Upper lobe of right lung (tissue), 1 donor: Measurements from ENCODE around the gene SGSH. TPM values are rescaled to one million over a fixed set of nuclear protein-coding genes. Genes with fewer than 3 reads are reported as not detected.

Experiments
- ATAC-seq: fragments of 200-7000 bp; cut with Tn5 transposase; one replicate; pipeline ENCODE4 v1.9.1; 2020; ENCODE audit warnings: mild to moderate bottlenecking, moderate library complexity
- DNase-seq: peaks from one replicate; pipeline ENCODE4 v3.0.0-alpha.2; 2020
- H3K27ac ChIP-seq: fragments of 200-600 bp; one replicate; pipeline ENCODE4 v1.8.0; 2022
- H3K27me3 ChIP-seq: fragments of 200-600 bp; one replicate; pipeline ENCODE4 v1.8.0; 2022; ENCODE audit warnings: mild to moderate bottlenecking
- H3K36me3 ChIP-seq: fragments of 200-600 bp; one replicate; pipeline ENCODE4 v1.8.0; 2022
- H3K4me1 ChIP-seq: fragments of 200-600 bp; one replicate; pipeline ENCODE4 v1.8.0; 2022
- H3K4me3 ChIP-seq: fragments of 200-600 bp; one replicate; pipeline ENCODE4 v1.8.0; 2022; ENCODE audit warnings: mild to moderate bottlenecking
- H3K9me3 ChIP-seq: fragments of 200-600 bp; one replicate; pipeline ENCODE4 v1.8.0; 2022
- CTCF ChIP-seq: fragments of 200-600 bp; IDR thresholded peaks from one replicate; pipeline ENCODE4 v1.8.0; 2022; ENCODE audit warnings: antibody characterized with exemption
- intact Hi-C: fragments of 100-400 bp; cut with DNase I; formaldehyde crosslinking; loops from one replicate; pipeline ENCODE4 v1.11.0; 2022
- total RNA-seq: library from RNA; stranded (reverse); fragmentation: NEBNext Ultra II Directional; extraction: Animal tissue kit (Norgen Biotek cat#: 25700); gene quantifications from one replicate; pipeline ENCODE4 v1.2.1, GENCODE V29; 2021
- donor health status: DM: no; HTN: yes; CAD: no; lungs with severe emphysema.

SGSH gene
- total RNA-seq, 1 donor from 2014 or later, result 59.8 TPM

- TF ChIP-seq CTCF, result no peak
- intact Hi-C loops, result no loop called here
Observed at GRCh38 chr17:80182845-80183223, 37.3 kb downstream of the SGSH start.

GRCh38 chr17:80182118-80182844 is 37.9 kb downstream of the SGSH start:
- TF ChIP-seq CTCF, result no peak

More at GRCh38 chr17:80182845-80183223, 37.3 kb downstream of the SGSH start:
- H3K36me3 ChIP-seq, result no peaks in the 10 kb centered on the region
- H3K9me3 ChIP-seq, result no peaks in the 10 kb centered on the region
- H3K27ac ChIP-seq, result no peak overlapping the region
- ATAC-seq (no peak), DNase-seq (no peak)
- H3K27me3 ChIP-seq, result no peaks in the 10 kb centered on the region
- H3K4me3 ChIP-seq, result no peak overlapping the region
- H3K4me1 ChIP-seq, result peaks cover 10% of the 10 kb centered on the region

GRCh38 chr17:80181431-80181830 is 38.7 kb downstream of the SGSH start:
- Histone ChIP-seq H3K4me1 (no peaks in the 10 kb centered on the region), H3K36me3 (no peaks in the 10 kb centered on the region), H3K4me3 (no peak overlapping the region), H3K27ac (no peak overlapping the region), H3K27me3 (no peaks in the 10 kb centered on the region), H3K9me3 (no peaks in the 10 kb centered on the region)
- intact Hi-C loops, result no loop called here
- TF ChIP-seq CTCF, result no peak
- DNase-seq (no peak), ATAC-seq (no peak)

More at GRCh38 chr17:80182118-80182844, 37.9 kb downstream of the SGSH start:
- intact Hi-C loops, result no loop called here
- Histone ChIP-seq H3K36me3 (no peaks in the 10 kb centered on the region), H3K27me3 (no peaks in the 10 kb centered on the region), H3K4me1 (peaks cover 4% of the 10 kb centered on the region), H3K4me3 (no peak overlapping the region), H3K27ac (no peak overlapping the region), H3K9me3 (no peaks in the 10 kb centered on the region)
- ATAC-seq (no peak), DNase-seq (no peak)

GRCh38 chr17:80180192-80180591 is 39.9 kb downstream of the SGSH start:
- Histone ChIP-seq H3K4me3 (no peak overlapping the region), H3K36me3 (no peaks in the 10 kb centered on the region), H3K4me1 (no peaks in the 10 kb centered on the region), H3K27me3 (no peaks in the 10 kb centered on the region), H3K9me3 (no peaks in the 10 kb centered on the region), H3K27ac (no peak overlapping the region)
- intact Hi-C loops, result no loop called here
- DNase-seq, result no peak
- TF ChIP-seq CTCF, result no peak
- no peak for ATAC-seq

- H3K27me3 ChIP-seq, result no peaks in the 10 kb centered on the region
- H3K4me3 ChIP-seq, result no peak overlapping the region
- no peaks in the 10 kb centered on the region for H3K9me3 ChIP-seq
- no peak overlapping the region for H3K27ac ChIP-seq
- H3K36me3 ChIP-seq, result no peaks in the 10 kb centered on the region
- intact Hi-C loops, result no loop called here
- no peak for TF ChIP-seq CTCF
- ATAC-seq, result no peak
- DNase-seq, result no peak
- H3K4me1 ChIP-seq, result no peaks in the 10 kb centered on the region
Observed at GRCh38 chr17:80177986-80178595, 42.0 kb downstream of the SGSH start.
